ENCODE results near the gene RGS19.
A peak's percentile ranks its signal among the peaks of the same experiment; 100 is the strongest.

RGS19 gene

DNA sequence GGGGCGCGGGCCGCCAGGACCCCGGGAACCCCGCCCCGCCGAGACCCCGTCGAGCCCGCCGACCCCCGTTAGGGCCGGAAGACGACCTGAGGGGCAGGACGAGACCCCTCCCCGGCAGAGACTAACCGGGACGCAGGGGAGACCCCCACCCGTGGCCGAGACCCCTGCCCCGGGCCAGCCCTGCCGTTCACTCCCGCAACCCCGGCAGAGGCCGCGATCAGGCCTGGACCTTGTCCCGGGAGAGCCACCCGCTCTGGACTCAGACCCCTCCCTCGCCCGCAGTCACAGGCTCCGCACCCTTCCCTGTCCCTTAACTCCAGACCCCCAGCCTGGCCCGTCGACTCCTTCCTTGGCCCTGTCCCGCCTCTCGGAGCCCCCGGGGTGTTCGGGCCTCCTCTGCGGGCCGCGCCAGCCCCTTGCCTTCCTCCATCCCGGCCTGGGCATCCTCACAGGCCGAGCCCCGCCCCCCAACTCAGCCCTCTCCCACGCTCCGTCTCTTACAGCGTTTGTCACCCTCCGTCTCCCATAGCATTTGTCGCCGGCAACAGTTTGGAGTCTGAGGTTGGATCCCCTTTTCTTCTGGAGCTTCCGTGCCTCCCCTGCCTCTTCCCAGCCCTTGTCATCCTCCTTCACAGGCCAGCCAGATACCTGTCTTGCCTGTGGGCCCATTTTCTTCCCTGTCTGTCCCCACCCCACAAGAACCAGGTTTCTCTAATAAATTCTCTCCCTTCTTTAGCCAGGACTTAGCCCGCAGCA, 15.8 kb downstream of the RGS19 start:
- H3K4me3 ChIP-seq (IDR thresholded peaks at IDR 0.05; ENCODE audit: insufficient read depth, low read depth, low read length), result no peak overlapping the region
- peak overlapping the region; percentile 51; the same call in 1 of the 2 replicates for H3K9ac ChIP-seq
- peaks cover 10% of the 10 kb centered on the region; the same call in 1 of the 2 replicates for H3K27me3 ChIP-seq (ENCODE audit: insufficient read depth, low read depth)
- H3K36me3 ChIP-seq (ENCODE audit: insufficient read depth), result no peaks in the 10 kb centered on the region
- H3K4me1 ChIP-seq (ENCODE audit: low read depth, poor library complexity, severe bottlenecking), result peaks cover 45% of the 10 kb centered on the region
- H3K27ac ChIP-seq, result peak overlapping the region; percentile 95
- H3K4me2 ChIP-seq, result peak overlapping the region; percentile 94
- TF ChIP-seq, protein P1, sequence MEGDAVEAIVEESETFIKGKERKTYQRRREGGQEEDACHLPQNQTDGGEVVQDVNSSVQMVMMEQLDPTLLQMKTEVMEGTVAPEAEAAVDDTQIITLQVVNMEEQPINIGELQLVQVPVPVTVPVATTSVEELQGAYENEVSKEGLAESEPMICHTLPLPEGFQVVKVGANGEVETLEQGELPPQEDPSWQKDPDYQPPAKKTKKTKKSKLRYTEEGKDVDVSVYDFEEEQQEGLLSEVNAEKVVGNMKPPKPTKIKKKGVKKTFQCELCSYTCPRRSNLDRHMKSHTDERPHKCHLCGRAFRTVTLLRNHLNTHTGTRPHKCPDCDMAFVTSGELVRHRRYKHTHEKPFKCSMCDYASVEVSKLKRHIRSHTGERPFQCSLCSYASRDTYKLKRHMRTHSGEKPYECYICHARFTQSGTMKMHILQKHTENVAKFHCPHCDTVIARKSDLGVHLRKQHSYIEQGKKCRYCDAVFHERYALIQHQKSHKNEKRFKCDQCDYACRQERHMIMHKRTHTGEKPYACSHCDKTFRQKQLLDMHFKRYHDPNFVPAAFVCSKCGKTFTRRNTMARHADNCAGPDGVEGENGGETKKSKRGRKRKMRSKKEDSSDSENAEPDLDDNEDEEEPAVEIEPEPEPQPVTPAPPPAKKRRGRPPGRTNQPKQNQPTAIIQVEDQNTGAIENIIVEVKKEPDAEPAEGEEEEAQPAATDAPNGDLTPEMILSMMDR (conservative IDR thresholded peaks at IDR 0.05; ENCODE audit: low read depth, low read length), result no peak
- H4K20me1 ChIP-seq (ENCODE audit: insufficient read depth), result no peaks in the 10 kb centered on the region
- peaks cover 13% of the 10 kb centered on the region; the same call in 1 of the 2 replicates for H3K79me2 ChIP-seq (ENCODE audit: insufficient read depth, low read depth)
- peak overlapping the region; percentile 93 for H2AFZ ChIP-seq (ENCODE audit: low read depth)

DNA sequence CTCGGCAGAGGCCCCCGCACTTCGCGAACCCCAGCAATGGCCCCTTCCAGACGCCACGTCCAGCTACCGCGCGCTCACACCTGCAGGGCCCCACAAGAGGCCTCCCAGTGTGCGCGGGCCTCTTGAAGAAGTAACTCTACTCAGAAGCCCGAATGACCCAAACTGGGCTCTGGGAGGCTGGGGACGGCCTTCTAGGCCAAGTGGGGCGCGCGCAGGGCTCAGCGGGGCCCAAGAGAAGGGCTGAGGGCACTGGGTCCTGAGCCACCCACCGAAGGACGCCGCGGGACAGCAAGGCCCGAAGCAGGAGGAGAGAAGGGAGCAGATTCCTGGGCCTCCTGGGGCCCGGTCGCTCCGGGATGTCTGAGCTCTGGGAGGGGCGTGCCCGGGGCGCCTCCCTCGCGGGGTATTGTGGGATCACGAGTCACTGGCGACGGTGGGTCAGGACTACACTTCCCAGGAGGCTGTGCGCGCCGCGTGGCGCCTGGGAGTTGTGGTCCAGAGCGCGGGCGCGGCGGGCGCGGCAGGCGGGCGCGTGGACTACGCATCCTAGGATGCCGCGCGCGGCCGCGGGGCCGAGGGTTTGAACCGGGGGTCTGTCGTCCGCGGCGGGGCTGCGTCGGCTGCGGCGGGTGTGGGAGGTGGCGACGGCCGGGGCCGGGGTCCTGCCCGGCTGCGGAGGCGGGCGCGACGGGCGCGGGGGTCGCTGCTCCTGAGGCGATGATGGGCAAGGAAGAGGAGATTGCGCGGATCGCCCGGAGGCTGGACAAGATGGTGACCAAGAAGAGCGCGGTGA, 16.5 kb downstream of the RGS19 start, which contains the start of gene TCEA2:
Gene TCEA2, plus strand, starts transcription at position 603 of the 793 bp plus-strand sequence. Its CDS starts 115 bp downstream, at position 718.
- TF ChIP-seq, protein P1 (conservative IDR thresholded peaks at IDR 0.05; ENCODE audit: low read depth, low read length), result no peak
- Histone ChIP-seq H3K4me3 (IDR thresholded peaks at IDR 0.05; ENCODE audit: insufficient read depth, low read depth, low read length) (no peak within 1 kb of the TSS), H3K36me3 (ENCODE audit: insufficient read depth) (no peaks in the 10 kb centered on the region), H3K79me2 (ENCODE audit: insufficient read depth, low read depth) (peaks cover 13% of the 10 kb centered on the region; the same call in 1 of the 2 replicates), H3K27ac (peak within 1 kb of the TSS; percentile 95), H3K4me1 (ENCODE audit: low read depth, poor library complexity, severe bottlenecking) (peaks cover 50% of the 10 kb centered on the region), H3K27me3 (ENCODE audit: insufficient read depth, low read depth) (peaks cover 10% of the 10 kb centered on the region; the same call in 1 of the 2 replicates), H4K20me1 (ENCODE audit: insufficient read depth) (no peaks in the 10 kb centered on the region), H3K9ac (peak within 1 kb of the TSS; percentile 51; the same call in 1 of the 2 replicates), H2AFZ (ENCODE audit: low read depth) (peak within 1 kb of the TSS; percentile 93), H3K4me2 (peak within 1 kb of the TSS; percentile 94)

DNA sequence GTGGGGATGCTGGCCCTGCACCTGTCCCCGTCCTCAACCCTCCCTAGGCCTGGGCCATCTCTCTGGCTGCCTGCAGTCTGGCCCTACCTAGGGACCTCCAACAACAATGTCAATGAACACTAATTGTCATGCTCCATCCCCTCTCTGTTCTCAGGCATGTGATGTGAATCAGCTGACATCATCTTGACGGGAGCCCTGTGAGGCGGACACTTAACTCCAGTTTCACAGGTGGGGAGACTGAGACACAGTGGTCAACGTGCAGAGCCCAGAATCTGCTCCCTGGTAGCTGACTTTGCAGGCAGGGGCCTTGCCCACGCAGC, 17.1 kb downstream of the RGS19 start:
- H3K4me1 ChIP-seq (ENCODE audit: low read depth, poor library complexity, severe bottlenecking), result peaks cover 52% of the 10 kb centered on the region
- no peaks in the 10 kb centered on the region for H3K36me3 ChIP-seq (ENCODE audit: insufficient read depth)
- no peaks in the 10 kb centered on the region for H4K20me1 ChIP-seq (ENCODE audit: insufficient read depth)
- no peak overlapping the region for H3K27ac ChIP-seq
- H3K9ac ChIP-seq, result no peak overlapping the region
- TF ChIP-seq, protein P1 (conservative IDR thresholded peaks at IDR 0.05; ENCODE audit: low read depth, low read length), result no peak
- peak overlapping the region; percentile 94 for H3K4me2 ChIP-seq
- peaks cover 10% of the 10 kb centered on the region; the same call in 1 of the 2 replicates for H3K27me3 ChIP-seq (ENCODE audit: insufficient read depth, low read depth)
- H3K79me2 ChIP-seq (ENCODE audit: insufficient read depth, low read depth), result peaks cover 13% of the 10 kb centered on the region; the same call in 1 of the 2 replicates
- peak overlapping the region; percentile 93 for H2AFZ ChIP-seq (ENCODE audit: low read depth)
- no peak overlapping the region for H3K4me3 ChIP-seq (IDR thresholded peaks at IDR 0.05; ENCODE audit: insufficient read depth, low read depth, low read length)

DNA sequence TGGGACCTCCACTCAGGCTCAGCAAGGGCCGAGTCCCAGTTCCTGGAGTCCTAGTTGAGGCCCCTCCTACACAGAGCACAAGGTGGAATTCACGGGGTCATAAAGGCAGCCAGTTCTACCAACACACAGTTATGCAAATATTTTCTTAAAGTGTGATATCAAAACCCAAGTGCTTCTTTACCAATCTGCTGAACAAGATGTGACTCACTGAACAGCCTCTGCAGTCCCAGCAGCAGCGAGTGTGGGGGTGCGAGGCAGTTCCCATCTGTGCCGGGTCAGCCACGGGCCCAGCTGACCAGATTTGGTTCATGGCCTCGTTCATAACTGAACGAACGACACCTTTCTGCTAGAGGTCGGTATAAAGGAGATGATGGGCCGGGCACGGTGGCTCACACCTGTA, 20.8 kb downstream of the RGS19 start:
- Histone ChIP-seq H3K36me3 (ENCODE audit: insufficient read depth) (no peaks in the 10 kb centered on the region), H3K27me3 (ENCODE audit: insufficient read depth, low read depth) (peaks cover 18% of the 10 kb centered on the region; the same call in 1 of the 2 replicates), H3K4me2 (no peak overlapping the region), H3K27ac (no peak overlapping the region), H3K4me3 (IDR thresholded peaks at IDR 0.05; ENCODE audit: insufficient read depth, low read depth, low read length) (no peak overlapping the region), H3K4me1 (ENCODE audit: low read depth, poor library complexity, severe bottlenecking) (peaks cover 41% of the 10 kb centered on the region), H3K9ac (no peak overlapping the region), H3K79me2 (ENCODE audit: insufficient read depth, low read depth) (0 out of 2 replicates have a peak, but pooled peaks cover 4% of the 10 kb centered on the region), H2AFZ (ENCODE audit: low read depth) (no peak overlapping the region), H4K20me1 (ENCODE audit: insufficient read depth) (no peaks in the 10 kb centered on the region)
- TF ChIP-seq, protein P1 (conservative IDR thresholded peaks at IDR 0.05; ENCODE audit: low read depth, low read length), result no peak

All from KMS-11 (cell line).